CD4-positive, alpha-beta T cell treated with Interleukin-15 for 1 hour (primary cell): Measurements from ENCODE around the gene ALDH1L1.
"Not testable (repeated sequence)": the region's sequence is repeated elsewhere in the genome, so short reads cannot be mapped to it uniquely, and the experiment has no call there.

Source experiments
- DNase-seq: peaks from one replicate; pipeline ENCODE4 v3.0.0-alpha.2; 2020

ALDH1L1 gene

DNA sequence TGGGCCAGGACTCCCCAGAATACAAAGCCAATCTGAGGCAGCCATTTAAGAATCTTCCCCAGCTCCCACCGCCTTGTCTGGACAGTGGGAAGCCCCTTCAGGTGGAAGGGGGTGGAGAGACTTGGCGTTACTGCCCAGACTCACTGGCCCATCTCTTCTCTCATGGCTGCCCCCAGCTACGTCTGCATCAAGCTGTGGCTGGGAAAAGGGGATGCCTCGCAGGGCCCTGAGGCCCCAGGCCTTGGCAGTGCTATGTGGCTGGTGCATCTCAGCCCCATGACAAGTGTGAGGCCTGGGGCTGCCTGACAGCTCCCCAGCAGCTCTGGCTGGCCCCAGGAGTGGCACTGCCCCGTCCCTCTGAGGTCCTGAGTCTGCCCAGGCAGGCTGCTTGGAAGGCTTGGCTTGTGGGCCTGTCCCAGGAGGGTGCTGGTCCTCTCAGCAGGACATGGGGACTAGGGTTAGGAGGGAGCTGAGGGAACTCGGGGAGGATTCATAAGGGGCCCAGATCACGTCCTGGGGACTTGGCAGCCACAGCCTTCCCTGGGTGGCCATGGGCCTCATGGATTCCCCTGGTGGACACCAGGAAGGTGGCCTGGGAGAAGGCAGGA lies 76.3 kb downstream of the ALDH1L1 start:
- DNase-seq = no peak

DNA sequence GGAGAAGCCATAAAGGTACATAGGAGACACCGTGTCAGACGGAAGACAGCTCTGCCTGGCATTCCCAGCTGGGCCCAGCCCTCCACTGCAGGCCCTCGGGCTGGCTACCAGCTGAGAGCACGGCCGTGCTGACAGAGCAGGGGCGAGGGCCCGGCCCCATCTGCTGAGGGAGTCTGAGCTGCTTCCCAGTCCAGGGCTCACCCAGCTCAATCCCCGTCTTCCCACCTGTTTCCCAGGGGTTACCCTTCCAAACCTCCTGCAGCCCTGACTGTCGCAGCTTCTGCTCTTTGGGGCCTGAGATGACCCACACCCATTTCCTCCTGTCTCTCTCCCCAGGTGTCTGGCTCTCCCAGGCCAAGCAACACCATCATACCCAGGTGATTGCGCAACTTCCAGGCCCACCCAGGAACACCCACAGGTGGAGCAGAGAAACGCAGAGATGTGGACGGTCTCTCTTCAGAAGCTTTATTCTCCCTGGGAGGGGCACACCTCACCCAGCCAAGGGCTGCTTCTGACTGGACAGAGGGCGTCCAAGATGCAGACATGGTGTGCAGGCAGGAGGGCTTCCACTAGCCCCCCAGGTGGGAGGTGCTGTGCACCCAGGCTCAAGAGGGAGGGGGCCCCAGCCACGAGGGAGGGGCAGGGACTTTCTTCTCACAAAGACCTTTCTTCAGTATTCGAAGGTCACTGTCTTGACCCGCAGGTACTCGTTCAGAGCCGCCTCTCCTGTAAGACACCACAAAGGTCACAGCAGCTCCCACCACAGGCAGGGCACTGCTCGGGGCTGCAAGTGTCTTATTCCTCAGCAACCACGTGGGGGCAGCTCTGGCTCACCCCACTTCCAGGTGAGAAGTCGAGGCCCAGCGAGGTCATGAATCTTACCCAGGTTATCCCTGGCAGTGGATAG lies 77.0 kb downstream of the ALDH1L1 start:
- no peak for DNase-seq

GRCh38 chr3:126102530-126102951 lies 77.8 kb downstream of the ALDH1L1 start:
- no peak for DNase-seq

- DNase-seq = no peak
These were observed 78.4 kb downstream of the ALDH1L1 start for GRCh38 chr3:126102011-126102410.

GRCh38 chr3:126101521-126101982 lies 78.8 kb downstream of the ALDH1L1 start:
- no peak for DNase-seq

GRCh38 chr3:126100634-126101301 lies 79.6 kb downstream of the ALDH1L1 start:
- no peak for DNase-seq

- no peak for DNase-seq
These were observed 80.1 kb downstream of the ALDH1L1 start for GRCh38 chr3:126100269-126100633.

- DNase-seq = no peak
These were observed 82.0 kb downstream of the ALDH1L1 start for GRCh38 chr3:126098391-126098858.

GRCh38 chr3:126097801-126098200 lies 82.6 kb downstream of the ALDH1L1 start:
- no peak for DNase-seq

DNA sequence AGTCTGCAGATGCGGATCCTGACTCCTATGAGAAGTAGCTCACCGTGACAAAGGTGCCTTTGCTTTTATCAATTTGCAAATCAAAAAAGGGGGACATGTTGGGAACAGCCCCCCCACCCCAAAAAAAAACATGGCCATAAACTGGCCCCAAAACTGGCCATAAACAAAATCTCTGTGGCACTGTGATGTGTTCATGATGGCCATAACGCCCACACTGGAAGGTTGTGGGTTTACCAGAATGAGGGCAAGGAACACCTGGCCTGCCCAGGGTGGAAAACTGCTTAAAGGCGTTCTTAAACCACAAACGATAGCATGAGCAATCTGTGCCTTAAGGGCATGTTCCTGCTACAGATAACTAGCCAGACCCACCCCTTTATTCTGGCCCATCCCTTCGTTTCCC lies 84.1 kb downstream of the ALDH1L1 start:
- DNase-seq = not testable (repeated sequence)

GRCh38 chr3:126092128-126092527 lies 88.3 kb downstream of the ALDH1L1 start:
- not testable (repeated sequence) for DNase-seq

- no peak for DNase-seq
These were observed 92.7 kb downstream of the ALDH1L1 start for GRCh38 chr3:126087552-126088175.

DNA sequence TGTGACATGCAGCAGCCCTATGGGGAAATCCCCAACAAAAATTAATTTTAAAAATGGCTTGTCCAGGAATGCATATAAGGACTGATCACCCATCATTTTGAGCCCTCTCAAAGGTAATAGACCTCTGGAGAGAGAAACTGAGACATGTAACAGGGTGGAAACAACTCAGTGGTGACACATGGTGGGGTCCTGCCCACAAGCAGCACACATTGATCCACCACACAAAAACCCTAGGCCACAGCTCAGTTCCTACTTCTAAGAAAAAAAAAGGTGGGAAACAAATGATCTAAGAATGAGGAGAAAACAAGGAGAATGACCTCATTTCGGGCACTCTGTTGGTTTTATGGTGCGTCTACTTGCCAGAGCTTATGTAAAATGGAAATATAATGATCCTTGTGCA lies 94.5 kb downstream of the ALDH1L1 start:
- DNase-seq = no peak

GRCh38 chr3:126085276-126085675 lies 95.1 kb downstream of the ALDH1L1 start:
- no peak for DNase-seq

DNA sequence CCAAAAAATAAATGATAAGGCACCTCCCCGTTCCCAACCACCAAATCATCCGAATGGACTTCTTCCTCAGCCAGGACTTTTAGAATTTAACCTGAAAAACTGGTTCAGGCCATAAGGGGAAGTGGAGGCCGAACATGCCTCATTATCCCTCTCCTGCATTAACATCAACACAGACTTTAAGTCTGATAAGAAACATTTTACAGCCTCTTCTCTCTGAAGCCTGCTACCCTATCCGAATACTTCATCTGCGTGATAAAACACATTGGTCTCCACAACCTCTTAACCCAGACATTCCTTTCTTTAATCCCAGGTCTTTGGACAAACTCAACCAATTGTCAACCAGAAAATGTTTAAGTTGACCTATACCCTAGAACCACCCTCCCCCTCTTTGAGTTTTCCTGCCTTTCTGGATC lies 95.6 kb downstream of the ALDH1L1 start:
- DNase-seq = no peak

- peak; percentile 78 for DNase-seq
These were observed 96.2 kb downstream of the ALDH1L1 start, which contains the start of gene SLC41A3 for GRCh38 chr3:126083913-126084767. SLC41A3 (minus strand) TSS chr3:126084124; CDS start chr3:126068219, 15,905 bp downstream.

GRCh38 chr3:126083511-126083912 lies 96.9 kb downstream of the ALDH1L1 start:
- DNase-seq = peak; percentile 26

- DNase-seq = no peak
These were observed 97.3 kb downstream of the ALDH1L1 start for GRCh38 chr3:126083138-126083445.

DNA sequence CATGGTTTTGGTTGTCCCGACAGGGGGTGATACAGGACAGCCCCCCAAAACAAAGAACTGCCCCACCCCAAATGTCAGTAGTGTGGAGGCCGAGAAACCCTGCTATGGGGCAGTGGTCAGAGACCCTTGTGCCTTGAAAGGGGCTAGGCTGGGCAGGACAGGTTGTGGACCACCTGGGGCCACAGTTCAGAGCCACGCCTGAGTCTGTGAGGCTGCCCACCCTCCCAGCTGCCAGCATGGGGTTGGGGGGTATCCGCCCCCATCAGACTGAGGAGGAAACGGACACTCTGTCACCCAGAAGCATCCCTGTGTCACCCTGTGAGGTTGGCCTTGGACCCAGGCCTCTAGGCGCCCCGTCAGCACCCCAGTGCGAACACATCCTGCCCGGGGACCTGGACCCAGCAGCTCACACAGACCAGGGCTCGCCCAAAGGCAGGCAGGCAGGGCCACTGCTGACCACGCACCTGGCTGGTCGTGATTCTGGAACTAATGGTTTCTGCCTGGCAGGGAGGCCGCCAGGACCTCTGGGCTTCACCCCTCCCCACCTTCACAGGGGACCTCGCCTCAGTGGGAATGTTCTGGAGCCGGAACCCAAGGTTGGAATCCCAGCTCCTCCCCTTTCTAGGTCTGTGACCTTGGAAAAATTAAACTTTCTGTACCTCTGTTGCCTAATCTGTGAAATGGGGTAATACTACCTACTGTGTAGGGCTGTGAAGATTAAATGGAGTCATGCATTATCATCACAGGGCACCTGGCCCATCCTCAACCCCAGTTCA lies 97.8 kb downstream of the ALDH1L1 start:
- DNase-seq = no peak

DNA sequence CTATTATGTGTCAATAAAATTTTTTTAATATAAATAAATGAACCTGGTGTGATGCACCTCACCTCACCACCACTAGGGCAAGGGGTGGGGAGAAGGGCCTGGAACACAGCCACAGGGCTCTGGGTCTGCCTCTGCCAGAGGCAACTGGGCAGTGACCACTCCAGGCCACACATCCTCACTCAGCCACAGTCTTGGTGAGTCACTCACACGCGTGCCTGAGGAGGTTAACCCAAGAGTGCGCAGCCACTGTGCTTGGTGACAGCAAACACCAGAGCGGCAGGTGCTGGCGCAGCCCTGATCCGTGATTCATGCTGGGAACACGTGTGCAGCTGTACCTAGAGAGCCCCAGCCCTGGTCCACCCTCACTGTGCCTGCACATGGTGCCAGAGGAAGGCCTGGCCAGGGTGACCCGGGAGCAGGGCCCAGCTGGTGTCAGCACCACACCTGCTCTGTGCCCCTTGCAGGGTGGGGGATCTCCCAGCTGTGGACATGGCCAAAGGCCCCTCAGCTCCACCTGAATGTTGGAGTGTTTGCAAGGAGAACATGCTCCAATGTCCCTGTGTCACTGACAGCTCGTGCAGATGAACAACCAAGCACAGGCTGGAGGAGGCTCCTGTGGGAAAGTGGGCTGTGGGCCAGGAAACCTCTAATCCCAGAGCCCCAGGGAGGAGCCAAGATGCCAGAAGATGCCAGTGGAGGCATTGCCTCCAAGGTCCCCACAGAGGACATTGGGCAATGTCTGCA lies 98.6 kb downstream of the ALDH1L1 start:
- DNase-seq = no peak

DNA sequence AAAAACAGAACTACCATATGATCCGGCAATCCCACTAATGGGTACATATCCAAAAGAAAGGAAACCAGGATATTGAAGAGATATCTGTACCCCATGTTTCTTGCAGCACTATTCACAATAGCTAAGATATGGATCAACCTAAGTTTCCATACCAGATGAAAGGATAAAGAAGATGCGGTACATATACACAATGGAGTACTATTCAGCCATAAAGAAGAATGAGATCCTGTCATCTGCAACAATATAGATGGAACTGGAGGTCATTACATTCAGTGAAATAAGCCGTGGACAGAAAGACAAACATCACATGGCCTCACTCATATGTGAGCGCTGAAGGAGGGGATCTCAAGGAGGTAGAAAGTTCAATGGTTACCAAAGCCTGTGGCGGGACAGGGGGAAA lies 99.4 kb downstream of the ALDH1L1 start:
- no peak for DNase-seq
